HUDEP-2 (cell line): ENCODE results near the gene CPA1.
"Not testable (repeated sequence)": the region's sequence is repeated elsewhere in the genome, so short reads cannot be mapped to it uniquely, and the experiment has no call there.

Experiments
- DNase-seq, 76 experiments: peaks; one replicate each; lab custom pipeline; 2025; ENCODE audit not compliant: unreplicated experiment in 76 of 76; lab: John Stamatoyannopoulos, UW

The CPA1 gene

DNA sequence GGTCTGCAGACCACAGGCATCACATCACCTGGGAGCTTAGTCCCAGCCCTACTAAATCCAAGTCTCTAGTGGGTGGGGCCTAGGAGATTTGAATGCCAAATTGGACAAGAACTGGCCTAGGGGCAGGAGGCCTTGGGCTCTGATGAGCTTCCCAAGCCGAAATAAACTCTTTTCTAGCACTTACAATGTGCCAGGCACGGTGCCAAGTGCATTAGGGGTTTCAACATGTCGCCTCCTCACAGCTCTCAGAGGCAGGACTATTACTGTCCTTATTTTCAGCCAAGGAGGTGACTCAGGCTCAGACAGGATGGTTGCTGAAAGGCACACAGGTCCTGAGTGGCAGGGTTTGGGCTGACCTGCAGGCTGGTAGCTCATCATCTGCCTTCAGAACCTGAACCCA lies 9.2 kb upstream of the CPA1 start:
- no peak for DNase-seq

DNA sequence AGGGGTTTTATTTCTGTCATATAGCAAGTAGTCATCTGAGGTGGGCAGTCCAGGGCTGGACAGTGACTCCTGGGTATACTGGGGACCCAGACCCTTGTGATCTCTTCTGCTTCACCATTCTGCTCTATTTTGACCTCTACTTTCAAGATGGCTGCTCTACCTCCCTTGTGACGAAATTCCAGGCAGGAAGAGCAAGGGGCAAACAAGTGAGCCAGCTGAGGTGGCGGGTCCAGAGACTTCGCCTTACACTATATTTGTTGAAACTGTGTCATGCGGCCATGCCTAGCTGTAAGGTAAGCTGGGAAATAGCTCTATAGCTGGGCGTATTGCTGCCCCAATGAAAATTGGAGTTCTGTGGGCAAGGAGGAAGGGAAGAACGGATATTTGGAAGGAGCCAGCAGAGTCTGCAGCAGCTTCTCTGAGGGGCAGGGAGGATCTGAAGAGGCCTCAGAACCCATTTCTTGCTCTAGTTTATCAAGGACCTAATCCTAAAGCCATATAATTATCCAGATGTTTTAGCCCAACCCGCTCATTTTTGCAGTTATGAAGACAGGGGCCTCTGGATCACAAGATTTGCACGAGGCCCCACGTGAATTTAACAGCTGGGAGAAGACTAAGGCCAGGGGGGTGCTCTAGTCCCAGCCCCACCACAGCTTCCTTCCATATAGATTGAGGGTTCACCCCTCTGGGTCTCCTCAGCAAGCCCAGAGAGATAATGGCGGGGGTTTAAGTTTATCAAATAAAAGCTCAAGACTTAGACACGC lies 7.7 kb upstream of the CPA1 start:
- DNase-seq = no peak

DNA sequence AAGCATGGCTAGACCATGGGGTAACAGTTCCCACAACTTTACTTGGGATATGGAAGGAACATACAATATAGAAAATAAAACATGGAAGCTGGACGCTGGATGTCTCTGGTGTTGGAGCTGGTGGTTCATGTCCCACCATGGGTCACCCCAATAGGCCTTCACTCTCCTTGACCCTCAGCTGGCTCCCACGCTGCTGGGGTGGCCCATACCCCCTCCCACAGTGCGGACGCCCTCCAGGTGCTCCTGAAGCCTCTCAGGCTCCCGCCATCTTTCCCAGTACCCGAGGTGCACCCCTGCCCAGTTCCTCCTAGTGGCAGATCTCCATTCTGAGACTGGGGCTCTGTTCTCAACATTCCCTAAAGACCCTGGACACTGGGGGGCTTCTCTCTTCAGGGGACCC lies 5.8 kb upstream of the CPA1 start:
- DNase-seq = no peak

DNA sequence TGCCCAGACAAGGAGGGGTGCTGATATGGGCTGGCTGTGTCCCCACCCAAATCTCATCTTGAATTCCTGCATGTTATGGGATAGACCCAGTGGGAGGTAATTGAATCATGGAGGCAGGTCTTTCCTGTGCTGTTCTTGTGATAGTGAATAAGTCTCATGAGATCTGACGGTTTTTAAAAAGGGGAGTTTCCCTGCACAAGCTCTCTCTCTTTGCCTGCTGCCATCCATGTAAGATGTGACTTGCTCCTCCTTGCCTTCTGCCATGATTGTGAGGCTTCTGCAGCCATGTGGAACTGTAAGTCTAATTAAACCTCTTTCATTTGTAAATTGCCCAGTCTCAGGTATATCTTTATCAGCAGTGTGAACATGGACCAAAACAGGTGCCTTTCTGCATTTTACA lies 3.8 kb upstream of the CPA1 start:
- not testable (repeated sequence) for DNase-seq

DNA sequence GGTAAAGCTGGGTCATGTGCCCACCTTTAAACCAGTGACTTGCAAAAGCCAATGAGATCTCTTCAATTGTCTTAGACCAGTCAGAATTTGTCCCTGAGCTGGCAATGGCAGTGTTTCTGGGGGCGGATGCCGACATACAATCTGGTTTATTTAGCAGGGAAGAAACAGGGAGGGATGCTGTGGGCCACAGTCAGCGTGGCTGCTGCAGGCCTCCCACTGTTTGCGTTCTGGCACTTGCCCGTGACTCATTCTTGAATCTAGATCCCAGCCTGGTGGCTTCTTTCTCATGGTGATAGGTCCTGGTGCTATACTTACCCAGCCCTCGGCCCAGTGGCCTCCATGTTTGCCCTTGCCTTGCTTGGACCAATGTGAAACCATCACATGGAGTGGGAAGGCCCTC lies 3.1 kb upstream of the CPA1 start:
- no peak for DNase-seq

DNA sequence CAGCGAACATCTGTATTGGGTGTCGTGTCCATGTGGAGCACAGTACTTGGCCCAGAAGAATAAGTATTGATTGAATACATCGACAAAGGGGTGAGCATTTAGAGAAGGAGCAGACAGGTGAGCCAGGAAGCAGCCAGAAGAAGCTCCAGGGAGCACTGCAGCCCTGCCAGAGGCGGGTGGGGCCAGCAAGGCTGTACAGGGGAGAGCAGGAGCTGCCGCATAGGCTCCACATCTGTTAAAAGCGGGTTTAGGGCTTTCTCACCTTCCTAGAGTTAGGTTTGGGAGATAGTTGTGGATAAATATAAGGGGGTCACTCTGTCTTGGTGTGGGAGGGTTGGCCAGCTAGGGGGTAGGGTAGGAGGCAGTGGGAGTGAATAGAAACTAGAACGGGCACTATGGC lies 1.3 kb upstream of the CPA1 start:
- DNase-seq = no peak

DNA sequence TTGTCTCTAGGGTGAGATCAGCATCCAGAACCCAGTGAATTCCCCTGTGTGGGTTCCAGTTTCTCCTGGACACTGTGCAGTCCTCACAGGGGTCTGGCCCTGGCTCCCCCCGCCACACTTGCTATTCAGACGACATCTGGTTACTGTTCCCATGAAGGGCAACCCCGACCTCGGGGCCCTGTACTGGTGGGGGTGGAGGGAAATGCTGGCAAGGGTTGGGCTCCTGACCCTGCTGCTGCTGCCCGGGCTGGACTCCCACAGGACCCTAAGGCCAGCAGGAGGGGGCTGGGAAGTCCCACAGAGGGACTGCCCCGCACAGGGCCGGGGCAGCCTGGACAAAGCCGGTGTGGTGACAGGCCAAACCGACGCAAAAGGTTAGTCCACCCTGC lies 768 bp upstream of the CPA1 start:
- DNase-seq = no peak

DNA sequence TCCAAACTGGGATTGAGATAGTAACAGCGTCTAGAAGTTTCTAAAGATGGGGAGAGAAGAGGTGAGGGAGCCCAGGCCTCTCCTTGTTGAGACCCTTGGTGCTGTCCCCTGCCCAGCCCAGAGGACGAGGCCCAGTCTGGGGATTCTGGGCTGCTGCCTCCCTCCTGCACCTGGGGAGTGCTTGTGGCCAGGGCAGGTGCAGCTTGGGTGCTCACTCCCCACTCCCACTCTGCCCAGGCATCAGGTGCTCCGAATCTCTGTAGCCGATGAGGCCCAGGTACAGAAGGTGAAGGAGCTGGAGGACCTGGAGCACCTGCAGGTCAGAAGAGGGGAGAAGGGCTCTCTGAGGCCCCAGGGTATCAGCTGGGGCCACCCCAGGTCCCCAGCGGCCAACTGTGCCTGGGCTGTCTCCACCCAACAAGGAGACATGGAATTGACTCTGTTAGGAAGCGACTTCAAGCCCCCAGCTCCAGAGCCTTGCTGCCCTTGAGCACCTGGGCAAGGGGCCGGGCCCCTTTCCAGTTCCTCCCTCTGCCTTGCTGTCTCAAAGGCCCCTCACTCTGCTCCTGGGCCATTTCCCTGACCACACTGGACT lies 664 bp downstream of the CPA1 start:
- DNase-seq = no peak

DNA sequence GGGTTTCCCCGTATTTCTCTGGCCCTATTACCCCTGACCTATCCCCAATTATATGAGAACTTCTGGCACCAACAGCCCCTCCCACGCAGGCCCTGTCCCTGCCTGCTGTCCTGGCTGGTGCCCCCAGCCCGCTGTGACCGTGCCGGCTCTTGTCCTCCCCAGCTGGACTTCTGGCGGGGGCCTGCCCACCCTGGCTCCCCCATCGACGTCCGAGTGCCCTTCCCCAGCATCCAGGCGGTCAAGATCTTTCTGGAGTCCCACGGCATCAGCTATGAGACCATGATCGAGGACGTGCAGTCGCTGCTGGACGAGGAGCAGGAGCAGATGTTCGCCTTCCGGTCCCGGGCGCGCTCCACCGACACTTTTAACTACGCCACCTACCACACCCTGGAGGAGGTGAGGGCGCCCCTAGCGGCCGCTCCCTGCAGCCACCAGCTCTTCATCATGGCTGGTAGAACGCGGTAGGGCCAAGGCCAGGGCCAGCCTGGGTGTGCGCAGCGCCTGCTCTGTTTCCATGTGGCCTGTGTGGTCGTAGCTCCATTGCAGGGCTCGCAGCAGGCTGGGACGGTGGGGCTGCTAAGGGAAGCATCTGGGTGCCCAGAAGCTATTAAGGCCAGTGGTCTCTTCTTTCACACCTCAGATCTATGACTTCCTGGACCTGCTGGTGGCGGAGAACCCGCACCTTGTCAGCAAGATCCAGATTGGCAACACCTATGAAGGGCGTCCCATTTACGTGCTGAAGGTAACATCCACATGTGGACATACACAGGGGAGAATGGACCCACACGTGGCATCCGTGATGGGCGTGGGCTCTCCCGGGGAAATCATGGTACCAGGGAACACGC lies 1.4 kb downstream of the CPA1 start:
- DNase-seq = no peak

DNA sequence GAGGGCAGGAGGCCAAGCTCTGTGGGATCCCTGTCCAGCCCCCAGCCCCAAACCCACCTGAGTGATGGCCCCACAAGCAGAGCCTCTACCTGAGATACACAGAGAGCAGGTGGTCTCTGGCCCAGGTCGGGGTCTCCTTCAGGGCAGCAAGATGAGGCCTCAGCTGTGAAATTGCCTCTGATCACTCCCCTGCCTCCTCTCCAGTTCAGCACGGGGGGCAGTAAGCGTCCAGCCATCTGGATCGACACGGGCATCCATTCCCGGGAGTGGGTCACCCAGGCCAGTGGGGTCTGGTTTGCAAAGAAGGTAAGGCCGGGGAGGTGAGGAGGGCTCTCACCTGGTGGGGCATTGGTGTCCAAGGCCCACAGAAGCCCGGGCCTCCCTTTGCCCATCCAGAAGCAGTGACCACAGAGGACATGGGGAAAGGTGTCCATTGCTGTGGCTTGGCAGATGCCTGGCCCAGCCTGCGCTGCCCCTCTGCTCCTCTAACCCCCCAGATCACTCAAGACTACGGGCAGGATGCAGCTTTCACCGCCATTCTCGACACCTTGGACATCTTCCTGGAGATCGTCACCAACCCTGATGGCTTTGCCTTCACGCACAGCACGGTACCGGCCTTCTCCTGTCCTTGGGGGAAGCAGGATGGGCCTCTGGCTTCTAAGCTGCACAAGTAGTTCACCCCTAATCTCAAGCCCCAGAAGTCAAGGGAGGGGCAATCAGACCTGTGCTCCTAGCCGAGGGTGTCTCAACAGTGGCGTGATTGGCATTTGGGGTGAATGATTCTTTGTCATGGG lies 3.1 kb downstream of the CPA1 start:
- no peak for DNase-seq

DNA sequence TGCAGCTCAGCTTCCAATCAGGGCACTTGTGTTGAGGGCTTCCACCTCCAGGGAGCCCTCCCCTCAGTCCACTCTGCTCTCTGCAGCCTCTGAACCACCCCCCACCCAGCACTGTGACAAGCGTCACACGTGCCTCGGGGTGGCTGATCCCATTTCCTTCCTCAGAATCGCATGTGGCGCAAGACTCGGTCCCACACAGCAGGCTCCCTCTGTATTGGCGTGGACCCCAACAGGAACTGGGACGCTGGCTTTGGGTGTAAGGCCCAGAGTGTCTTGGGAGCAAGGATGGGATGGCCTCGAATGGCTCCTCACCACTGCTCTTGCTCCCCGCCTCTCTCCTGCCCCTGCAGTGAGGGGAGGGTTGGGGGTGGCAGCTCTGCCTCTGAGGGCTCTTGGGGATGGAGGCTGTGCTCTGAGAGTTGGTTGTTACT lies 4.1 kb downstream of the CPA1 start:
- DNase-seq = no peak

DNA sequence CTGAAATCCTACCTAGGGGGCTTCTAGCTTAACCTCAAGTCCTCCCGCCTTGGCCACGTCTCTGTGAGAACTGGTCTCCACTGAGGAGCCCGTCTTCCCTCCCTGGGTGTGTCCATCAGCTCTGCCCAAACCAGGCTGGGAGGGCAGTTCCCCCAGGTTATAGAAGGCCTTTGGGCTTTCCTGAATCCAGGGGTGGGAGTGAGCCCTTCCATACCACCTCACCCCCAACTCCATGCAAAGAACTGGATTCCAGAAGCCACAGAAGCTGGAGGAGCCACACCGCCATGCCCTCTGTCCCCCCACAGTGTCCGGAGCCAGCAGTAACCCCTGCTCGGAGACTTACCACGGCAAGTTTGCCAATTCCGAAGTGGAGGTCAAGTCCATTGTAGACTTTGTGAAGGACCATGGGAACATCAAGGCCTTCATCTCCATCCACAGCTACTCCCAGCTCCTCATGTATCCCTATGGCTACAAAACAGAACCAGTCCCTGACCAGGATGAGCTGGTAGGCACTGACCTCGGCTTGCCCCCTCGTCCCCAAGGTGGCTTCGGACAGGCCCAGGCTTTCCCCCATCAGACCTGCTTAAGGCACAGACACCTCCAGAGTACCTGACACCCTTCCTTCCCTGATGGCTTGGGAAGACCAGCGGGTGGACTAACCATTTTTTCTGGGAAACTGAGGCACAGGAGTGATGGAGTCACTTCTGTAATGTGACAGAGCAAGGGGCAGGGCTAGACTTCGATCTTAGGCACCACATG lies 4.7 kb downstream of the CPA1 start:
- DNase-seq = no peak

DNA sequence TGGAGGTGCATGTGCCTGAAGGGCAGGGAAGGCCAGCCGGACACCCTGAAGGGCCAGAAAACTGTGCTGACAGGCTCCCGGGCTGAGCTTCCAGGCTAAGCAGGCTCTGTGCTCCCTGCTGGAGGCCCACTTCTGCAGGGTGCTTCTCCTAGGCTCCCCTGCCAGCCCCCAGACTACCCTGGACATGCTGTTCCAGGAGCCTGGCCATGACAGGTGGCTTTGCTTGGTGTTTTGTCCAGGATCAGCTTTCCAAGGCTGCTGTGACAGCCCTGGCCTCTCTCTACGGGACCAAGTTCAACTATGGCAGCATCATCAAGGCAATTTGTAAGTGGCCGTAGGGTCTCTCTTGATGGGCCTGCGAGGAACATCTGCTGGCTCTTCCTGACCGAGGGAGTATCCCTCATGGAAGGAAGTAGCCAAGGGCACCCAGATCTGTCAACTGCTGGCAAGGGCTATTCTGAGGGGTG lies 5.3 kb downstream of the CPA1 start:
- DNase-seq = no peak

DNA sequence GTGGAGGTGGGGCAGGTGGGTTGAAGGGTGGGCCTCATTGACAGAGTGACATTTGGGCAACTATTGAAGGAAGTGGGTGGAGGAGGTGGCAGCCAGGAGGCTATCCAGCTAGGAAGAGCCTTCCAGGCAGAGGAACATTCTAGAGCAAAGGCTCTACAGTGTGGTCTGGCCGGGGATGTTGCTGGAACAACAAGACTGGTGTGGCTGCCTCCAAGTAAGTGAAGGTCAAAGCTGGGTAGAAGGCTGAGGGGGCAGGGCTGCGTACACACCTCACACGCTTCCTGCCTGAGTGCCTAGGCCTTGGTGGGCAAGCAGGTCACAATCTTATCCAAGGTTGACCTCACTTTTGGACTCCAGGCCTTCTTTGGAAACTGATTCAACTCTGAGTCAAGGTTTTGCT lies 6.6 kb downstream of the CPA1 start:
- no peak for DNase-seq

DNA sequence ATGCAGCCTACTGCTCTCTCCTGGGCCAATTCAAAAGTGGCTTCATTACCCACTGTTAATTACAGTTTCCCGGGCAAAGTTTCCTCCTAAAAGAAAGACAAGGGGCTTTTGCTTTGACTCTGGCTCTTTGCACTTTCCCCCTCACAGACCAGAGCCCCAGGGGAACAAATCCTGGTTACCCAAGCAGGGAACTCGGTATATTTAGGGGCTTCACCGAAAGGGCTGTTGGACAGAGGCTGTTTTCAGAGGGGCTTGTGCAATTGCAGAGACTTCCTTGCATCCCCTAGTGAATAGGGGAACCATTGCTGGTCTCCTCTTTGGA lies 7.0 kb downstream of the CPA1 start:
- no peak for DNase-seq

DNA sequence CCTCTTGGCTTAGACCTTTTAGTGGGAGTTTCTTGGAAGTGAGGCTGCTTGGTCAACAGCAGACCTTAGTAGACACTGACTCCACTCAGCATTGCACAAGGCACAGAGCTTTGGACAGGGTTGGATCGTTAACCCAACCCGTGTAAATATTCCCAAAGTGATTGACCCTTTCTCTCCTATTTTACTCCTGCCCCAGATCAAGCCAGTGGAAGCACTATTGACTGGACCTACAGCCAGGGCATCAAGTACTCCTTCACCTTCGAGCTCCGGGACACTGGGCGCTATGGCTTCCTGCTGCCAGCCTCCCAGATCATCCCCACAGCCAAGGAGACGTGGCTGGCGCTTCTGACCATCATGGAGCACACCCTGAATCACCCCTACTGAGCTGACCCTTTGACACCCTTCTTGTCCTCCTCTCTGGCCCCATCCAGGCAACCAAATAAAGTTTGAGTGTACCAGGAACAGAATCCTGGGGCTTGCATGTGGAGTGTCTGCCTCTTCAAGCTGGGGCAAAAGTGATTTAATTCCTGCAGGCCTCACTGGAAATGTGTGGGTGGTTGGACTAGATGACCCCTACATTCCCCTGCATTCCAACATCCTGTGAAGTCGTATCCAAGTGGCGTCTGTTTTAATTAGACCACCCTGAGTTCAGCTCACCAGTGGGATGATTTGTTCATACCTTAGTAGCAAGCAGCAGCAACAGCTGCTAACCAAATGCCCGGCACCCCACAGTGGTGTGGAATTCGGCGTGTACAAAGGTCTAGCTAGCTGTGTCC lies 7.5 kb downstream of the CPA1 start:
- no peak for DNase-seq

DNA sequence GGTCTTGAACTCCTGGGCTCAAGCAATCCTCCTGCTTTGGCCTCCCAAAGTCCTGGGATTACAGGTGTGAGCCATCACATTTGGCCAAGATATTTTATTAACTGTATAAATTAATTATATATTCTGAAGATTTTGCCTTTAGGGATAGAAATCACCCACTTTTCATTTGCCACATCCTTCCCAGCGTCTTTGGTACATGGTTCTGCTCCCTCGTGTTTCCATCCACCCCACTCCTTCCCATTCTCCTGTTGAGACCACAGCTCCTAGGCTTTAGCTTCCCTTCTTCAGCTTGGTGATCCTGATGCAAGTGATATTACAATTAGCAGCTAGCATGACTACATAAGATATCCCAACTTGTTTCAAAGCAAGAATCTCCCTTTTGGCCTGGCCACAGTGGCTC lies 8.4 kb downstream of the CPA1 start:
- DNase-seq = no peak

DNA sequence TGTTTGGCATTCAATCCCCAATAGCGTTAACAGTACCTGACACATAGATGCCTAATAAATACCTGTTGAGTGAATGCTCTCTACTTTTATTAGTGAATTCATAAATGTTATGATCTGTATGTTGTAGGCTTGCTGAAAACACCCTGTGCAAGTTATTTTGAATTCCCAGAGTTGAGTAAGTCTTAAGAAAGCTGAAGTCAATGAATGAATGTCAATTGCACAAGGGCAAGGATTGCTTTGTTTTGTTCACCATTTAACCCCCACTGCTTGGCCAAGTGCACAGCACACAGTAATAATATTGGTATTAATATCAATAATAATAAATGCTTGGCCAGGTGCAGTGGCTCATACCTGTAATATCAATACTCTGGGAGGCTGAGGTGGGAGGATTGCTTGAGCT lies 10.2 kb downstream of the CPA1 start:
- no peak for DNase-seq

DNA sequence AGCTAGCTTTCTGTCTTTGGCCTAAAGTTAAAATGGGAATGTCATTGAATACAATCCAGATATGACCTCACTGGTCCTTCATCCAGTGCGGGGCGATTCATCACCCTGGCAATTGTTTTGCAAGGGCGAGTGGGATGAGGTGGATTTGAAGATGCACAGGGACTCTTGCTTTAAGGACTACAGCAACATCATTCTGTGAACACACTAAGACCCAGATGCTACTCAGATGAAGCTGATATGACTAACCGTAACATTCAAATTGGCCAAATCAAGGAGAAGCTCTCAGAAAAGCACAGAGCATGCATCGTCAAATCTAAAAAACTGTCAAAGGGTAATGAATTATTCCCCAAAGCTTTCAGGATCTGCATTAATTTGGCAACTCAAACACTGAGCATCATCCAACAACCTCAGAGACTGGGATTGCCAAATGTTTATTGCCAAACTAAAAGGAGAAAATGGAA lies 12.8 kb downstream of the CPA1 start:
- no peak for DNase-seq
